HepG2 (cell line): ENCODE data around the gene PC. TPM values are rescaled to one million over a fixed set of nuclear protein-coding genes. Genes with fewer than 3 reads are reported as not detected.
A peak's percentile ranks its signal among the peaks of the same experiment; 100 is the strongest.

Experiments used
- ATAD3A ChIP-seq: sonication (generic); formaldehyde crosslinking; IDR thresholded peaks from 2 replicates; pipeline ENCODE4 v1.4.0; 2020; ENCODE audit warnings: missing genetic modification reagents
- BCLAF1 ChIP-seq: fragments of 450-650 bp; IDR thresholded peaks from 2 replicates; pipeline ENCODE4 v1.6.1; 2017; ENCODE audit warnings: mild to moderate bottlenecking
- GTF2F1 ChIP-seq: fragments of 150-350 bp; IDR thresholded peaks from 2 replicates; pipeline ENCODE4 v1.6.1; 2014; ENCODE audit warnings: low read length
- HOXD1 ChIP-seq: sonication (generic); formaldehyde crosslinking; IDR thresholded peaks from 2 replicates; pipeline ENCODE4 v1.5.0; 2020; ENCODE audit warnings: missing genetic modification reagents
- KDM5A ChIP-seq: fragments of 200-600 bp; sonication (generic); IDR thresholded peaks from 2 replicates; pipeline ENCODE4 v1.7.0; 2018; ENCODE audit warnings: antibody characterized with exemption, mild to moderate bottlenecking, low read length, borderline replicate concordance
- KLF13 ChIP-seq: sonication (generic); formaldehyde crosslinking; IDR thresholded peaks from 2 replicates; pipeline ENCODE4 v1.4.0; 2020; ENCODE audit warnings: mild to moderate bottlenecking, missing genetic modification reagents
- KLF9 ChIP-seq: IDR thresholded peaks from 2 replicates; pipeline ENCODE4 v1.6.1; 2016; ENCODE audit warnings: low read depth
- NR1H2 ChIP-seq: sonication (generic); formaldehyde crosslinking; IDR thresholded peaks from 2 replicates; pipeline ENCODE4 v1.8.1; 2022; ENCODE audit warnings: low read depth, missing genetic modification reagents, borderline replicate concordance
- PLSCR1 ChIP-seq: sonication (generic); formaldehyde crosslinking; IDR thresholded peaks from 2 replicates; pipeline ENCODE4 v1.5.0; 2020; ENCODE audit warnings: missing genetic modification reagents, mild to moderate bottlenecking, borderline replicate concordance
- RELA ChIP-seq: sonication (generic); formaldehyde crosslinking; IDR thresholded peaks from 2 replicates; pipeline ENCODE4 v1.4.0; 2020; ENCODE audit warnings: missing genetic modification reagents
- SALL2 ChIP-seq: sonication (generic); formaldehyde crosslinking; IDR thresholded peaks from 2 replicates; pipeline ENCODE4 v1.8.1; 2023; ENCODE audit warnings: mild to moderate bottlenecking, missing genetic modification reagents, inconsistent platforms
- SMYD3 ChIP-seq: sonication (generic); formaldehyde crosslinking; IDR thresholded peaks from 2 replicates; pipeline ENCODE4 v1.8.1; 2023; ENCODE audit warnings: mild to moderate bottlenecking, missing genetic modification reagents
- TCF12 ChIP-seq, 2 experiments: fragments of 450-650 bp in 1 of 2; sonication (generic) in 1 of 2; formaldehyde crosslinking in 1 of 2; IDR thresholded peaks; 2 replicates each; pipeline versions ENCODE4 v1.6.1 to v1.8.0; 2017 to 2022; ENCODE audit warnings: antibody characterized with exemption in 1 of 2, mild to moderate bottlenecking in 1 of 2, missing genetic modification reagents in 1 of 2, moderate library complexity in 1 of 2
- U2AF1 ChIP-seq: fragments of 200-400 bp; formaldehyde crosslinking; optimal IDR thresholded peaks from 2 replicates; pipeline ENCODE3; 2017; ENCODE audit warnings: mild to moderate bottlenecking, low read depth, low read length
- U2AF2 ChIP-seq: fragments of 200-400 bp; formaldehyde crosslinking; IDR thresholded peaks from 2 replicates; pipeline ENCODE4 v1.6.1; 2017; ENCODE audit warnings: low read depth, mild to moderate bottlenecking, low read length
- YY1 ChIP-seq: IDR thresholded peaks from 2 replicates; pipeline ENCODE4 v1.6.1; 2011; ENCODE audit warnings: low read length, low read depth, moderate library complexity, mild to moderate bottlenecking; ENCODE audit not compliant: insufficient read depth, insufficient replicate concordance
- ZBTB21 ChIP-seq: sonication (generic); formaldehyde crosslinking; IDR thresholded peaks from 2 replicates; pipeline ENCODE4 v1.4.0; 2020; ENCODE audit warnings: missing genetic modification reagents
- ZMYM3 ChIP-seq: sonication (generic); formaldehyde crosslinking; IDR thresholded peaks from 2 replicates; pipeline ENCODE4 v1.5.1; 2020; ENCODE audit warnings: mild to moderate bottlenecking, missing genetic modification reagents
- ZNF224 ChIP-seq: sonication (generic); formaldehyde crosslinking; IDR thresholded peaks from 2 replicates; pipeline ENCODE4 v1.5.0; 2020; ENCODE audit warnings: mild to moderate bottlenecking, missing genetic modification reagents
- ZNF251 ChIP-seq: sonication (generic); formaldehyde crosslinking; IDR thresholded peaks from 2 replicates; pipeline ENCODE4 v1.9.0; 2021; ENCODE audit warnings: mild to moderate bottlenecking, missing genetic modification reagents
- ZNF263 ChIP-seq: sonication (generic); formaldehyde crosslinking; IDR thresholded peaks from 2 replicates; pipeline ENCODE4 v1.4.0; 2020; ENCODE audit warnings: missing genetic modification reagents
- ZNF274 ChIP-seq: sonication (generic); formaldehyde crosslinking; IDR thresholded peaks from 2 replicates; pipeline ENCODE4 v1.5.1; 2020; ENCODE audit warnings: mild to moderate bottlenecking, missing genetic modification reagents
- ZNF292 ChIP-seq: sonication (generic); formaldehyde crosslinking; IDR thresholded peaks from 2 replicates; pipeline ENCODE4 v1.8.1; 2022; ENCODE audit warnings: mild to moderate bottlenecking, low read depth, missing genetic modification reagents, borderline replicate concordance
- ZNF3 ChIP-seq: IDR thresholded peaks from 2 replicates; pipeline ENCODE4 v1.7.0; 2017; ENCODE audit warnings: inconsistent platforms
- ZNF331 ChIP-seq: sonication (generic); formaldehyde crosslinking; IDR thresholded peaks from 2 replicates; pipeline ENCODE4 v1.4.0; 2020; ENCODE audit warnings: missing genetic modification reagents
- ZNF441 ChIP-seq: sonication (generic); formaldehyde crosslinking; IDR thresholded peaks from 2 replicates; pipeline ENCODE4 v1.7.0; 2021; ENCODE audit warnings: missing genetic modification reagents, borderline replicate concordance
- ZNF547 ChIP-seq: sonication (generic); formaldehyde crosslinking; IDR thresholded peaks from 2 replicates; pipeline ENCODE4 v1.5.1; 2020; ENCODE audit warnings: mild to moderate bottlenecking, missing genetic modification reagents
- ZNF576 ChIP-seq: sonication (generic); formaldehyde crosslinking; IDR thresholded peaks from 2 replicates; pipeline ENCODE4 v1.4.0; 2020; ENCODE audit warnings: mild to moderate bottlenecking, missing genetic modification reagents
- ZNF850 ChIP-seq: sonication (generic); formaldehyde crosslinking; conservative IDR thresholded peaks from 2 replicates; pipeline ENCODE4 v1.9.0; 2021; ENCODE audit warnings: mild to moderate bottlenecking, missing genetic modification reagents
- polyA plus RNA-seq, 8 experiments: library from polyadenylated mRNA; depleted of rRNA in 3 of 8; stranded (reverse) in 7 of 8; unstranded in 1 of 8; fragments of >200 nt; fragmentation: Illumina TruSeq in 4 of 8; extraction: Trizol in 4 of 8; gene quantifications; 2 replicates each; pipeline versions ENCODE4 v1.2.1 to v1.2.3, GENCODE V29; 2011 to 2016; ENCODE audit warnings: low read depth in 4 of 8, missing spikeins in 1 of 8, mixed read lengths in 1 of 8; ENCODE audit not compliant: insufficient read depth in 1 of 8
- total RNA-seq, 5 experiments: library from RNA; depleted of rRNA; stranded (reverse); fragments of >200 nt; fragmentation: Illumina TruSeq; extraction: Trizol; gene quantifications; 2 replicates each; pipeline ENCODE4 v1.2.3, GENCODE V29; 2016; ENCODE audit warnings: low read depth in 1 of 5

PC gene
- total and polyA plus RNA-seq, 2 of the 13 experiments (the other 11 are each of a cell fraction or from before 2014, with no cell fraction given): 29.0 to 39.0 TPM

GRCh38 chr11:66907751-66908630 is 50.2 kb downstream of the PC start (continued):
- no peak for TF ChIP-seq NR1H2 (CRISPR knock-in tag)
- no peak for TF ChIP-seq BCLAF1
- no peak for TF ChIP-seq KDM5A
- peak; percentile 52; the same call in 1 of the 2 replicates for TF ChIP-seq ZNF331 (CRISPR knock-in tag)
- no peak for TF ChIP-seq ZNF547 (CRISPR knock-in tag)
- TF ChIP-seq ZNF576 (CRISPR knock-in tag): no peak
- no peak for TF ChIP-seq SALL2 (CRISPR knock-in tag)
- 0 out of 2 replicates have a peak, but pooled peaks have one; percentile 38 for TF ChIP-seq ZNF441
- TF ChIP-seq ZNF274: no peak
- TF ChIP-seq ZNF251: no peak
- no peak for TF ChIP-seq TCF12 (IDR thresholded peaks at IDR 0.05)
- no peak for TF ChIP-seq TCF12 (CRISPR knock-in tag; IDR thresholded peaks at IDR 0.05)
- TF ChIP-seq U2AF1: no peak
- 0 out of 2 replicates have a peak, but pooled peaks have one; percentile 21 for TF ChIP-seq ZNF292 (CRISPR knock-in tag)
- no peak for TF ChIP-seq ZNF850 (CRISPR knock-in tag)
- TF ChIP-seq ZNF3: no peak
- no peak for TF ChIP-seq KLF13
- no peak for TF ChIP-seq YY1
- no peak for TF ChIP-seq ZNF224 (CRISPR knock-in tag)
- TF ChIP-seq PLSCR1: no peak
- 0 out of 2 replicates have a peak, but pooled peaks have one; percentile 60 for TF ChIP-seq SMYD3 (CRISPR knock-in tag)
- no peak for TF ChIP-seq RELA (CRISPR knock-in tag)
- 0 out of 2 replicates have a peak, but pooled peaks have one; percentile 19 for TF ChIP-seq ZMYM3 (CRISPR knock-in tag)
- TF ChIP-seq U2AF2: no peak
- no peak for TF ChIP-seq GTF2F1
- no peak for TF ChIP-seq HOXD1 (CRISPR knock-in tag)
- TF ChIP-seq ZNF263 (CRISPR knock-in tag): no peak
- no peak for TF ChIP-seq ZBTB21 (CRISPR knock-in tag)
- TF ChIP-seq ATAD3A (CRISPR knock-in tag): no peak
- no peak for TF ChIP-seq KLF9
